Measurements from ENCODE around the gene SAP25. TPM values are rescaled to one million over a fixed set of nuclear protein-coding genes. Genes with fewer than 3 reads are reported as not detected.

The SAP25 gene
- total and polyA plus RNA-seq, 2 experiments from 2014 or later, result 1.8 TPM; not detected in 1

GRCh38 chr7:100599911-100600729, 26.4 kb upstream of the SAP25 start:
- Histone ChIP-seq H3K27me3 (no peaks in the 10 kb centered on the region), H3K4me1 (ENCODE audit: insufficient read depth) (peaks cover 7% of the 10 kb centered on the region), H4K20me1 (ENCODE audit: insufficient read depth, poor library complexity, severe bottlenecking) (no peaks in the 10 kb centered on the region), H3K9me2 (replicated peaks; ENCODE audit: insufficient read depth) (no peaks in the 10 kb centered on the region), H3K36me3 (replicated peaks; ENCODE audit: insufficient read depth, low read depth) (no peaks in the 10 kb centered on the region), H3K27ac (no peak overlapping the region), H3K4me3 (no peak overlapping the region), H3K9me3 (ENCODE audit: low read depth) (no peaks in the 10 kb centered on the region), H3K4me2 (no peak overlapping the region), H2AFZ (no peak overlapping the region), H3K79me2 (peaks cover 3% of the 10 kb centered on the region)
- TF ChIP-seq EZH2phosphoT487 (IDR thresholded peaks at IDR 0.05; ENCODE audit: low read depth, severe bottlenecking, unreplicated experiment) (no peak), CTCF (IDR thresholded peaks at IDR 0.05; ENCODE audit: poor library complexity) (no peak), EZH2 (IDR thresholded peaks at IDR 0.05; ENCODE audit: borderline replicate concordance) (no peak)
- WGBS (ENCODE audit: low lambda C conversion rate, missing lambda C conversion rate), result 84% methylated on average over 17 of the region's 18 CpGs
- no peak for DNase-seq (ENCODE audit: low spot score)

- no peak overlapping the region for H3K4me2 ChIP-seq
- DNase-seq (ENCODE audit: low spot score), result no peak
- H3K4me1 ChIP-seq (ENCODE audit: insufficient read depth), result peaks cover 3% of the 10 kb centered on the region
- WGBS (ENCODE audit: low lambda C conversion rate, missing lambda C conversion rate), result 95% methylated on average over 4 of the region's 4 CpGs
- H3K79me2 ChIP-seq, result peaks cover 3% of the 10 kb centered on the region
- no peaks in the 10 kb centered on the region for H4K20me1 ChIP-seq (ENCODE audit: insufficient read depth, poor library complexity, severe bottlenecking)
- H3K9me2 ChIP-seq (replicated peaks; ENCODE audit: insufficient read depth), result no peaks in the 10 kb centered on the region
- H3K9me3 ChIP-seq (ENCODE audit: low read depth), result no peaks in the 10 kb centered on the region
- no peaks in the 10 kb centered on the region for H3K27me3 ChIP-seq
- no peak overlapping the region for H3K27ac ChIP-seq
- no peak for TF ChIP-seq CTCF (IDR thresholded peaks at IDR 0.05; ENCODE audit: poor library complexity)
- TF ChIP-seq EZH2phosphoT487 (IDR thresholded peaks at IDR 0.05; ENCODE audit: low read depth, severe bottlenecking, unreplicated experiment), result no peak
- no peak for TF ChIP-seq EZH2 (IDR thresholded peaks at IDR 0.05; ENCODE audit: borderline replicate concordance)
- H3K36me3 ChIP-seq (replicated peaks; ENCODE audit: insufficient read depth, low read depth), result no peaks in the 10 kb centered on the region
- H3K4me3 ChIP-seq, result no peak overlapping the region
- H2AFZ ChIP-seq, result no peak overlapping the region
These were observed 24.7 kb upstream of the SAP25 start for GRCh38 chr7:100598425-100598824.

- H3K9me3 ChIP-seq (ENCODE audit: low read depth), result no peaks in the 10 kb centered on the region
- no peak overlapping the region for H3K4me2 ChIP-seq
- H3K9me2 ChIP-seq (replicated peaks; ENCODE audit: insufficient read depth), result no peaks in the 10 kb centered on the region
- no peaks in the 10 kb centered on the region for H3K36me3 ChIP-seq (replicated peaks; ENCODE audit: insufficient read depth, low read depth)
- no peaks in the 10 kb centered on the region for H3K27me3 ChIP-seq
- H3K4me1 ChIP-seq (ENCODE audit: insufficient read depth), result peaks cover 5% of the 10 kb centered on the region
- no peaks in the 10 kb centered on the region for H4K20me1 ChIP-seq (ENCODE audit: insufficient read depth, poor library complexity, severe bottlenecking)
- TF ChIP-seq CTCF (IDR thresholded peaks at IDR 0.05; ENCODE audit: poor library complexity) (no peak), EZH2 (IDR thresholded peaks at IDR 0.05; ENCODE audit: borderline replicate concordance) (no peak), EZH2phosphoT487 (IDR thresholded peaks at IDR 0.05; ENCODE audit: low read depth, severe bottlenecking, unreplicated experiment) (no peak)
- H3K4me3 ChIP-seq, result no peak overlapping the region
- DNase-seq (ENCODE audit: low spot score), result no peak
- H3K27ac ChIP-seq, result no peak overlapping the region
- no peak overlapping the region for H2AFZ ChIP-seq
- H3K79me2 ChIP-seq, result no peaks in the 10 kb centered on the region
- over 99% methylated on average over 7 of the region's 7 CpGs for WGBS (ENCODE audit: low lambda C conversion rate, missing lambda C conversion rate)
These were observed 21.5 kb upstream of the SAP25 start for GRCh38 chr7:100595188-100595587.
